ENCODE measurements around the gene NASP.

- TF ChIP-seq CTCF (IDR thresholded peaks at IDR 0.05), result no peak
- TF ChIP-seq POLR2AphosphoS5 (IDR thresholded peaks at IDR 0.05), result no peak
These were observed 23.7 kb downstream of the NASP start for GRCh38 chr1:45607404-45608074.
